GM21825 (cell line): ENCODE data around the gene UBE2E1.
A peak's percentile ranks its signal among the peaks of the same experiment; 100 is the strongest.

Source experiments
- ATAC-seq: cut with Tn5 transposase; IDR thresholded peaks from one replicate; pipeline ENCODE4 v1.9.1; 2021; ENCODE audit warnings: mild to moderate bottlenecking, moderate library complexity; ENCODE audit not compliant: unreplicated experiment

UBE2E1 gene

DNA sequence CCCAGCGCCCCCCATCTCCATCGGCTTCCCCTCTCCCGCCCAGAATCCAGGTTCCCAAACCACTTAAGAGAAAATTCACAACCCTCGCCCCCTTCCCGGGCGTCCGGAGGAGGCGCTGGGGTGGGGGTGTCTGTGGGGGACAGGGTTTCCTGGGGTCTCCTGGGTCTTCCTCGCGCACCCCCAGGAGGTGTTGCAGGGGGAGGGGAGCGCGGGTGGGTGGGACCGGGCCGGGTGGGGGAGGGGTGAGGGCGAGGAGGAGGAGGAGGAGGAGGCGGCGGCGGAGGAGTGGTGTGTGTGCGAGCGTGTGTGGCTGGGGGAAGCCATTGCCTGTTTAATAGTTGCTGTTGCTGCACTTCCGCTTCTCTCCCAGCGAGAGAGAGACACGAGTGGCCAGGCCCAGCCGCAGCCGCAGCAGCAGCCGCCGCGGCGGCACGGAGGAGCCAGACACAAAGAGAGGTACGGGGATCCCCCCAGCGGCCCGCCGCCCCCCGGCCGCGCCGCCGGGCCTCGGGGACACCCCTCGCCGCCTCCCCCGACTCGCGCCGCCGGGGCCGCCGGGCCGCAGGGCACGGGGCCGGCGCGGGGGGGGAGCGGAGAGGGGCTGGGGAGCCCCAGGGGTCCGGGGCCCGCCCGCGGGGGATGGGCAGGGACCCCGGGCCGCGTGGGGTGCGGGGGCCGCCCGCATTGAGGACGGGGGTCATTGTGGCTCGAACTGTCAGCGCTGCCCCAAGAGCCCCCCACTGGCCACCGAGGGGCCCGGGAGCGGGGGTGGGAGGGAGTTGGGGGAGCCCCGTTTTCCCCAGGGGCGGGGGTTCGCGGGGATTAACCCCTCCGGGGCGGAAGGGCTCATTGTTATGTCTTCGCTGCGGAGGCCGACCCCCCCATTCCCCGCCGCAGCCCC, at the start of gene UBE2E1:
Gene UBE2E1, plus strand, starts transcription at position 323 of the 901 bp plus-strand sequence. CDS start 1,315 bp downstream, outside the sequence.
- peak; percentile 65 for ATAC-seq

- ATAC-seq: no peak
Measured at GRCh38 chr3:23756206-23756840, 49.4 kb upstream of the UBE2E1 start.

DNA sequence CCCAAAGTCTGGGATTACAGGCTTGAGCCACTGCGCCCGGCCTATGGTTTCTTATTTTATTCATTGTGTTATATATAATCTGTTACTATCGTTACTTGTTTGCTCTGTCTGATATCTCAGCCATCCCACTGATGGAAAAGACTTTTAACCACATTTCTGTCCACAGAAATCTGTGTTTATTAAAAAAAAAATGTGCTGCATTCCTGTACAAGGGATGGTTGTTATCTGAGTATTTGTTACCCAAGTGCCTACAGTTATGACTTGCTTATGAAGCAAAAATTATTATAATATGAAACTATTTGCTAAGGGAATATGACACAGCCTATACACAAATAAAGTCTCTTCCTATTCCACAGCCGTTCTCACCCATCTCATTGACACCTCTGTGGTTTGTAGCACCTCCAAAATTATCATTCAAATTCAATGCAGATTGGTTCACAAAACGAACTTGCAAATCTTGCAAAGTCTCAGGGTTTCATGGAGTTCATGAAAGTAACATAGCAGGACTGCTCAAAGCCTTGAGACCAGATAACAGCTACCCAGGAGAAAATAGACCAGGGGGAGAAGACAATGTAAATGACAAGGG, 47.4 kb upstream of the UBE2E1 start:
- ATAC-seq: no peak

DNA sequence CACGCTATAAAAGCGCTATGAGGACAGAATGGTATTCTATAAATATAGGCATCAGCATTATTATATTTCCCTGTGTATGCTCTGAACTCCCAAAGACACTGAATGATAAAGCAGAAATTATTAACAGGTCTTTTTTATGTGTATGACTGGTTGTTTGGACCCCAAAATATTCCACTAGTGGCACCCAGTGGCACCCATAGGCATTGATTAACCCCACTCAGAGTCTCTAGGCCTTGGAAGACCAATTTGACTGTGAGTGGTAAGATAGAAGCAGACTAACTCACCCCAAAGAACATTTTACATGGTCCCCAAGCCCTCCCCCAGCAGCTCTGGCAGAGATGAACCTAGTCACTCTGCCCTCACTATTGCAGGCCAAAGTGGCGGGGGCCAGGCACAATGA, 45.4 kb upstream of the UBE2E1 start:
- ATAC-seq: peak; percentile 10

DNA sequence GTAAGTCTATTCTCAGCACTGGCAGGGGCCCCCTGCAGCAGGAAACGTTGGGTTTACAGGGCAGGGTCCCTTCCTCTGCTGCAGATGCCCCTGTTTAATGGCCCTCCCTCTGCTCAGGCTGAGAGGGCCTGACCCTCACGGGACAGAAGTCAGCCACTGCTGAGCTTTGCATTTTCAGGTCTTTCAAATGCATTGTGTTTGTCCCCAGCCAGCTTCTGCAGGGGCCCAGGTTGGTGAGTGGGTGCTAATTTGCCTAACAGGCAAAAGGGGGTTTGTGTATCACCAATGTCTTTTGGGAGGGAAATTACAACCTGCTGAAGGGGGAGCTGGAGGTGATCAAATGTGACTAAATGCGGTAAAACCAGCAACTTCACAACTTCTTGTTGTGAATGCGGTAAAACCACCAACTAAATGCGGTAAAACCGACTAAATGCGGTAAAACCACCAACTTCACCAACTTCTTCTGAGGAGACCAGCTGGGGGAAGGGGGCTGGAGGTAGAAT, 44.8 kb upstream of the UBE2E1 start:
- ATAC-seq: peak; percentile 38

GRCh38 chr3:23761440-23761896, 44.3 kb upstream of the UBE2E1 start:
- peak; percentile 37 for ATAC-seq

DNA sequence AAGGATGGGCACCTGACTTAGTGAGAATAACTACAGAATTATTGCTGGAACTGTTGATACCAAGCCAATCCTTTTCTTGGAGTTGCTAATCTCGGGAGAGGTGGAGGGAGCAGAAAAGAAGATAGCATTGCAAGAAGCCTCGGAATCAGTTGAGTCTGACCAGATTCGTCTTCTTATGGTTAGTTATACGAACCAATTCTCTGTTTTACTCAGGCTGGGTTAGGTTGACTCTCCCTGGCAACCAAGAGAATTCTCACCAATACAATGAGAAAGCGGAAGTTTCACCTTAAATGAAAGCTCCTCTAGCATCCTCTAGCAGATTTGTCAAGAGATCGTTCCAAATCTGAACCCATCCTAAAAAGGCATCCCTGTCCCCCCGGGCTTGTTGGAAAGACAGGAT, 43.5 kb upstream of the UBE2E1 start:
- ATAC-seq: peak; percentile 87

DNA sequence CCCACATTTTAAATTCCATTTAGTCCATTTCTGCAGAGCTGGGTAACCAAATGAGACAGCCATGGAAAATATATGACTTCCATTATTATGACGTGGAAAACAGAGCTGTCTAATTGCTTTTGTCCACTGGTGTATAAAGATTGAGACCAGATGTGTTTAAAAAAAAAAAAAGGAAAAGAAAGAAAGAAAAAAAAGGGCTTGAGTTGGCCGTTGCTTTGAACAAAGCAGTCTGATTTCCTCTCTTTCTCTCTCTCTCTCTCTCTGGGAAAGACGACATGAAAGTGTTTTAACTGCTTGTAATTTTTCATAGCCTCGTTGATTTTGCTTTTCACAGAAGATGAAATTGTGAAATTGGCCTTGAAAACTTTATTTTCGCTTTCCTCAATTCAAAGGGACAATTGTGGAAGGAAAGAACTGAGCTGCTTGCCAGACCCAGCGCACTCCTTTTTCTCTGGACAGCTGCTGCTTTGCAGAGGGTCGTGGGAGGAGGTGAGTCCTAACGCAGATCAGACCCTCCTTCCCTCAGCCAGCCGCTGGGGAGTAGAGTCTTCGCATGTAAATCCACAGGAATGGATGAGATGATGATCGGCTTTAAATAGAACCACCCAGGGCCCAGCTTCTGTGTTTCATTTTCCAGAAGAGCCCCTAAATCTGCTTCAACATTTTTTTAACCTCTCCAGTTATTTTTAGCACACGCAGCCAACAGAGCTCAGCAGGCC, 42.8 kb upstream of the UBE2E1 start:
- no peak for ATAC-seq

DNA sequence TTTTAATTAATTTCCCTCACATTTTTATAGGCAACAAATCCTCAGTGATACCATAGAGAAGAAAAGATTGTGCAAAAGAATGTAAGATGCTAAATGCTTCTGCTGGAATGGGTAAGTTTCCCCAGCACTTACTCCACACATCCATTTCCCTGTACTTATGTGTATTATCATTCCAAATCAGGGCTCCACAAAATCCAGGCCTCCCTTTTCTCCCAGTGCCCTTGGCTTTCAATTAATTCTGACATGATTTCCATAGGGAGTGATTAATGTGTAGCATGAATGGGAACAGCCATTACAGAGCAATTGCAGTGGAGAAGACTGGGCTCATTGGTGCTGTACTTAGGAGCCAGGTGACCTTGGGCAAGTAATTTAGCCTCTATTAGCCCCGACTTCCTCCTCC, 41.3 kb upstream of the UBE2E1 start:
- ATAC-seq: no peak

DNA sequence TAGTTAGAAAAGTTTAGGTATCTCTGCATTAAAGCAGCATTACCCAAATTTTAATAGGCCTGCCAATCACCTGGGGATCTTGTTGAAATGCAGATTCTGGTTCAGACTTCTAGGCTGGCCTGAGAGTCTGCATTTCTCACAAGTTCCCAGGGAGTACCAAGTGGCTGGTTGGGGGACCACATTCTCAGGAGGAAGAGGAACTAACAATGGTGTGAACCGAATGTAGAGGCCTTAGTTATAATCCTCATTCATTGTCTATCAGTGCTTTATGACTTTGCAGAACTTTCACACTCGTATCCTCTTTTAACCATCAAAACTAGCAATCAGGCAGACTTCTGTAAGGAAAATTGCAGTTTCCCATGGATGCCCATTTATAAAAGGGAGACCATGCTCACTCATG, 38.2 kb upstream of the UBE2E1 start:
- ATAC-seq: no peak

- ATAC-seq: no peak
Measured at GRCh38 chr3:23775254-23775909, 30.4 kb upstream of the UBE2E1 start.

DNA sequence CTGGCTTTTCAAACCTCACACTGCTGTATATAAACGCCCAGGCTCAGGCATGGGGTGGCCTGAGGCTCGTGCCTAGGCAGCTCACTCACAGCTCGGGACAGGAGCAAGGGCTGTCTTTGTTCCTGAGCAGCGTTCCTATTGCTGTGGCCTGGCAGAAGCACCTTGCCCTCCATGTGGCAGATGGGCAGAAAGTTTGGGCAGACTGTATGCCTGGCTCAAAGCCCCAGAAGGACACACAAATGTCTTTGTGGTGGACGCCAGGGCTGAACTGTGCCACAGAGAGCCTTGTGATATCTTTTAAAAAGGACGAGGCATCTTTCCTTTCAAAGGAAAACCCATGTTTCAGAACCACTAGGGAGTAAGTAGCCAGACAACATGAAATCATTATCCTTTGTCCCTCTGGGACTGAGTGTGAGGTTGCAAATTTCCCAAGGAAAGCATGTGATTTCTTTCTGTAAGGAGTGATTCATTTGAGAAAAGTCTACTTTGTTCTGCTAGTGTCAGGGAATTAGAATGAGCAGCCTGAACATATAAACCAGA, 29.3 kb upstream of the UBE2E1 start:
- no peak for ATAC-seq

DNA sequence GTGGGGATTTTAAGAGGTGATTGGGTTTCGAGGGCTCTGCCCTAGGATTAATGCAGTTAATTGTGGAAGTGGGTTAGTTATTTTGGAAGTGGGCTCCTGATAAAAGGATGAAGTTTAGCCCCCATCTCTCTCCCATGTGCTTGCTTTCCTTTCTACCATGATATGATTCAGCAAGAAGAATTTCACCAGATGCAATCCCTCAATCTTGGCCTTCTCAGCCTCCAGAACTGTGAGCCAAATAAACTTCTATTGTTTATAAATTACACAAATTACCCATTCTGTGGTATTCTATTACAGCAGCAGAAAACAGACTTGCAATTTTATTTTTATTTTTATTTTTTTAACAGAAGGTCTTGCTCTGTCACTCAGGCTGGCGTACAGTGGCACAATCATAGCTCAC, 27.3 kb upstream of the UBE2E1 start:
- ATAC-seq: no peak

- no peak for ATAC-seq
Measured at GRCh38 chr3:23779841-23780240, 25.9 kb upstream of the UBE2E1 start.

GRCh38 chr3:23781051-23781450, 24.7 kb upstream of the UBE2E1 start:
- ATAC-seq: no peak

- no peak for ATAC-seq
Measured at GRCh38 chr3:23781871-23782270, 23.9 kb upstream of the UBE2E1 start.

DNA sequence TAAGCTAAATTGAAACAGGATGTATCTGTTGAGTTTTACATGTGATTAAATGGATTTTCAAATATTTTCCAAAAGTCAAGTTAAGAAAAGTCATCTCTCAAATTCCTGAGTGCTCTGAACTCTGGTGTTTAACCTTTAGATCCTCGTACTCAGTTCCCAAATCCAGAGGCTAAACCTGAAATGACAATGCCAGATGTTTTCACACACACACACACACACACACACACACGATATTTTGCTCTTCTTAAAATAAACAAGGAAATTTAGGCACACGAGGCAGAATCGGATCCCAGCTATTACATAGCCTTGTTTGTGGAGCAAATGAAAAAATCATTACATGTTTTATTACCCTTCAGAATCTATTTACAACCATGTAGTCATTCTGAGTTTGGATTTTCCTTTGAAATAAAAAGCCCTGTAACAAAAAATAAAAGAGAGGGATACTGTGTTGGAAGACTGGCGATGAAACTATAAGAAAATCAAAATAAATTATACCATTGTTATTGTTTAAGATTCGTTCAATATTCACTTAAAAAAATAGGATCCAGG, 20.6 kb upstream of the UBE2E1 start:
- ATAC-seq: no peak

DNA sequence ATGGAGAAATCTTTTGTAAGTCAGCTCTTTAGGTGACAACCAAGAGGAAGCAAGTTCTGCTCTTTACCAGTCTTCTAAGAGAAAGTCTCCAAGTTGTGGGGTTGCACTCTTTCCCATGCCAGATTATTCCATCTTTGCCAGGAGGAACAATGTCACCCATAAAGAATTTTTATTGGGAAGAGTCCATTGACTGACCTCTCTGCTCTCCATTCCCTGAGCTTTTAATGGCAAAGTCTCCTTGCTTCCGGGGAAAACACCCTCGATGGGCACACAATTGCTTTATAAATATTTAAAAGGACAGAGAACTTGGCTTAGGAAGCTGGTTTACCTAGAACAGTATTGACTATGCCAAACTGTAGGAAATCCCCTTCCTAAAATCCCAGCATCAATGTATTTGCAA, 19.9 kb upstream of the UBE2E1 start:
- ATAC-seq: no peak

DNA sequence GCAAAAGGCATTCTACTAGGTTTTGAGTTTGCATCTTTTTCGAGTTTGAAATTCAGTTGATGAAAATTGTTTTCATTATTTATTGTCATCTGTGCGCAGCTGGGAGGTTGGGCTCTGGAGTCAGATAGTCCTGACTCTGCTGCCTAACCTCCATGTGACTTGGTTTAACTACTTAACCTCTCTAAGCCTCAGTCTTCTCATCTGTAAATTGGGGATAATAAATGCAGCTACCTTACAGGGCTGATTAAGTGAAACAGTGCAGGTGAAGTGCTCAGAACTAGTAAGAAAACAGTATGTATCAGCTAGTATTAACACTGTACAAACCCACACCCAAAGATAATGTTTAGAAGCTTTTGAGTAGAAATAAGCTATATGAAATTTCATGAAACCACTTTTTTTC, 14.1 kb upstream of the UBE2E1 start:
- ATAC-seq: no peak
